GM19455 (cell line): Measurements from ENCODE around the gene C2.
"Not testable (repeated sequence)": the region's sequence is repeated elsewhere in the genome, so short reads cannot be mapped to it uniquely, and the experiment has no call there.

Source experiments
- ATAC-seq: cut with Tn5 transposase; IDR thresholded peaks from one replicate; pipeline ENCODE4 v1.9.1; 2021; ENCODE audit not compliant: unreplicated experiment

The C2 gene

GRCh38 chr6:31976065-31976464, 48.5 kb downstream of the C2 start:
- not testable (repeated sequence) for ATAC-seq

- no peak for ATAC-seq
These were observed 50.4 kb downstream of the C2 start for GRCh38 chr6:31977816-31978431.

- no peak for ATAC-seq
These were observed 51.3 kb downstream of the C2 start for GRCh38 chr6:31978831-31979230.

GRCh38 chr6:31979238-31979898, 51.9 kb downstream of the C2 start:
- no peak for ATAC-seq

GRCh38 chr6:31980195-31980876, 52.8 kb downstream of the C2 start:
- ATAC-seq = not testable (repeated sequence)

- ATAC-seq = not testable (repeated sequence)
These were observed 53.5 kb downstream of the C2 start for GRCh38 chr6:31980998-31981397.

- ATAC-seq = not testable (repeated sequence)
These were observed 54.2 kb downstream of the C2 start, which contains the start of gene C4A for GRCh38 chr6:31981744-31982143. TSS of gene C4A (plus strand) at chr6:31982057. CDS start at chr6:31982108, 51 bp downstream.

GRCh38 chr6:31989363-31989762, 61.8 kb downstream of the C2 start:
- not testable (repeated sequence) for ATAC-seq

GRCh38 chr6:31994421-31994820, 66.9 kb downstream of the C2 start:
- ATAC-seq = not testable (repeated sequence)
